Fibroblast of skin of abdomen (primary cell): ENCODE results near the gene TWIST1. TPM values are rescaled to one million over a fixed set of nuclear protein-coding genes. Genes with fewer than 3 reads are reported as not detected.

Experiments
- DNase-seq: peaks from one replicate; pipeline ENCODE4 v3.0.0-alpha.2; 2013
- polyA plus RNA-seq, 2 experiments: library from polyadenylated mRNA; unstranded; fragments of 120-200 nt; gene quantifications; one replicate each; pipeline ENCODE4 v1.2.1, GENCODE V29; 2013; ENCODE audit not compliant: insufficient read length in 2 of 2

Gene TWIST1
- 75.9 TPM for polyA plus RNA-seq (2013, experiment 1 of 2; ENCODE audit: insufficient read length)
- polyA plus RNA-seq (2013, experiment 2 of 2; ENCODE audit: insufficient read length) = 83.9 TPM

GRCh38 chr7:19117091-19117869 lies at the start of gene TWIST1:
Gene TWIST1 (minus strand): TSS chr7:19117636. CDS start chr7:19117321, 315 bp downstream.
- DNase-seq = peak; percentile 99

GRCh38 chr7:19161671-19162070 lies 44.2 kb upstream of the TWIST1 start:
- no peak for DNase-seq

- DNase-seq = peak; percentile 31
Observed at GRCh38 chr7:19146699-19147098, 29.3 kb upstream of the TWIST1 start.

- no peak for DNase-seq
Observed at GRCh38 chr7:19145434-19146115, 28.1 kb upstream of the TWIST1 start.

- DNase-seq = no peak
Observed at GRCh38 chr7:19144661-19145433, 27.4 kb upstream of the TWIST1 start, which contains the start of gene FERD3L. Gene FERD3L (minus strand): TSS chr7:19145421. CDS start chr7:19145362, 59 bp downstream.

GRCh38 chr7:19143881-19144574 lies 26.6 kb upstream of the TWIST1 start:
- DNase-seq = no peak

GRCh38 chr7:19139706-19140327 lies 22.4 kb upstream of the TWIST1 start:
- no peak for DNase-seq

GRCh38 chr7:19133886-19134285 lies 16.4 kb upstream of the TWIST1 start:
- DNase-seq = peak; percentile 78

- no peak for DNase-seq
Observed at GRCh38 chr7:19133390-19133789, 16.0 kb upstream of the TWIST1 start.

- no peak for DNase-seq
Observed at GRCh38 chr7:19128856-19129255, 11.4 kb upstream of the TWIST1 start.

GRCh38 chr7:19121977-19122588 lies 4.6 kb upstream of the TWIST1 start:
- DNase-seq = peak; percentile 64

- no peak for DNase-seq
Observed at GRCh38 chr7:19119870-19120486, 2.5 kb upstream of the TWIST1 start.

- DNase-seq = no peak
Observed at GRCh38 chr7:19119372-19119771, 1.9 kb upstream of the TWIST1 start.

- peak; percentile 67 for DNase-seq
Observed at GRCh38 chr7:19118636-19119371, 1.4 kb upstream of the TWIST1 start.

GRCh38 chr7:19117870-19118608 lies 603 bp upstream of the TWIST1 start:
- DNase-seq = peak; percentile 56

GRCh38 chr7:19116121-19117090 lies 1.0 kb downstream of the TWIST1 start:
- DNase-seq = no peak

- DNase-seq = no peak
Observed at GRCh38 chr7:19114551-19114855, 2.9 kb downstream of the TWIST1 start.

GRCh38 chr7:19113855-19114550 lies 3.4 kb downstream of the TWIST1 start:
- no peak for DNase-seq
